GM12801 (cell line): ENCODE measurements around the gene MMEL1.

ENCODE experiments used
- CTCF ChIP-seq: IDR thresholded peaks from one replicate; pipeline ENCODE4 v1.5.1; 2011; ENCODE audit warnings: control low read depth; ENCODE audit not compliant: insufficient read length; ENCODE audit errors: extremely low read depth

MMEL1 gene

DNA sequence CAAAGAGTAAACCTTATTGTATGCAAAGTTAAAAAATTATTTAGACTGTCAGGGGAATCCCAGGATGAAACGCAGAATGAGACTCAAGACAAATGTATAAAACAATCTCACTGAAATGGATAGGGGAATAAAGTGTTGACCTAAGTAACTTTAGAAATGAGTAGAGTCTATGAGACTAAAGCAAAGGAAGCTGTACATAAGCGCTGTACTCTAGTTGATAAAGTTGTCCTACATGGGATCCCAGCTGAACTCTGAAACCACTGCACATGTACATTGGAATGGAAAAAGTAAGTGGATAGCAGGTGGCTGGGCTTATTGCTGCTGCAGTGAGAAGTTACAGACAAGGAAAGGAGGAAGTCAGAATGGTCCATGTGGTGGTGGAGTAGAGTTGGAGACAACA, 18.7 kb downstream of the MMEL1 start:
- no peak for TF ChIP-seq CTCF

GRCh38 chr1:2612591-2613365, 20.0 kb downstream of the MMEL1 start:
- TF ChIP-seq CTCF = no peak

- no peak for TF ChIP-seq CTCF
Measured at GRCh38 chr1:2611621-2612437, 21.0 kb downstream of the MMEL1 start.

- TF ChIP-seq CTCF = no peak
Measured at GRCh38 chr1:2611031-2611501, 21.8 kb downstream of the MMEL1 start.

DNA sequence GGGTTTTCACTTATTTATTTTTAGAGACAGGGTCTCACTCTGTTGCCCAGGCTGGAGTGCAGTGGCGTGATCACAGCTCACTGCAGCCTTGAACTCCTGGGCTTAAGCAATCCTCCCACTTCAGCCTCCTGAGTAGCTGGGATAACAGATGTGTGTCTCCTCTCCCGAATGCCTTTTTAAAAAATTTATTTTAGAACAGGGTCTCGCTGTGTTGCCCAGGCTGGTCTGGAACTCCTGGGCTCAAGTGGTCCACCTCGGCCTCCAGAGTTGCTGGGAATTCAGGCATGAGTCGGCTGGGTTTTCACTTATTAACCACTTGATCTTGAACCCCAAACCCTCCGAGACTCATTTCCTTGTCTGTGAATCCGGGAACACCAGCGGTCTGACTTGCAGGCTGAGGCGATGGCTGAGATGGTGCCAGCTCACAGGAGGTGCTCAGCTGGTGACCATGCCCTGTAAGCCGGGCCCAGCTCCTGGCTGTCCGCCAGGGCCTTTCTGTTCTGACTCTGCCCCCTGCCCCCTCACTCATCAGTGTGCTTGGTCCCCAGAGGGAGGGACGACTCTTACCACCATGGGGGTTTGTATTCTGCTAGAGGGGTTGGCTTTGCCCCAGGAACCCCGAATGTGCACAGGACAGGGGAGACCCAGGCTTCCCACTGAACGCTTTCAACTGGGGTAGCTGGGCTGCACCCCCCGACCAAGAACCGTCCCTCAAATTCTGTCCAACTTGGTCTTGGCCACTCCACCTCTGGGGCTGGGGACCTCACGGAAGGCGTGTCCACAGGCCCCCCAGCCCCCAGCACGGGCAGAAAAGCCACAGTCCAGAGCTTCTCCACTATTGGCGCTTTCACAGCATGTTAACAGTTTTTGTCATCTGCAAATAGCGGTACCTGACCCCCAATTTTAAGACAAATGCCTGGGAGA, 22.5 kb downstream of the MMEL1 start:
- no peak for TF ChIP-seq CTCF

- no peak for TF ChIP-seq CTCF
Measured at GRCh38 chr1:2609319-2610035, 23.3 kb downstream of the MMEL1 start.
